ENCODE results near the gene LSS.

The LSS gene

GRCh38 chr21:46168238-46168637, 60.3 kb downstream of the LSS start:
- no peak for DNase-seq

GRCh38 chr21:46165098-46165497, 63.5 kb downstream of the LSS start:
- DNase-seq = no peak

- no peak for DNase-seq
Observed at GRCh38 chr21:46163380-46163779, 65.2 kb downstream of the LSS start.

GRCh38 chr21:46161633-46162592, 66.7 kb downstream of the LSS start:
- no peak for DNase-seq

- DNase-seq = no peak
Observed at GRCh38 chr21:46160907-46161632, 67.5 kb downstream of the LSS start.

- DNase-seq = no peak
Observed at GRCh38 chr21:46160657-46160906, 68.0 kb downstream of the LSS start.

- DNase-seq = no peak
Observed at GRCh38 chr21:46159841-46160656, 68.5 kb downstream of the LSS start.

- DNase-seq = no peak
Observed at GRCh38 chr21:46159390-46159789, 69.2 kb downstream of the LSS start.

GRCh38 chr21:46158666-46159300, 69.8 kb downstream of the LSS start:
- no peak for DNase-seq

- no peak for DNase-seq
Observed at GRCh38 chr21:46157987-46158451, 70.6 kb downstream of the LSS start.

- DNase-seq = no peak
Observed at GRCh38 chr21:46157396-46157986, 71.1 kb downstream of the LSS start.

- no peak for DNase-seq
Observed at GRCh38 chr21:46156678-46157077, 71.9 kb downstream of the LSS start.

GRCh38 chr21:46156378-46156645, 72.3 kb downstream of the LSS start:
- DNase-seq = no peak

GRCh38 chr21:46155514-46156377, 72.8 kb downstream of the LSS start, which contains the start of gene FTCD:
TSS of gene FTCD (minus strand) at chr21:46155579. CDS start at chr21:46155523, 56 bp downstream.
- no peak for DNase-seq

GRCh38 chr21:46154955-46155513, 73.5 kb downstream of the LSS start:
- no peak for DNase-seq

GRCh38 chr21:46154155-46154954, 74.2 kb downstream of the LSS start:
- DNase-seq = no peak

- DNase-seq = peak; percentile 15
Observed at GRCh38 chr21:46153247-46154154, 75.1 kb downstream of the LSS start.

- no peak for DNase-seq
Observed at GRCh38 chr21:46152927-46153246, 75.7 kb downstream of the LSS start.
